ENCODE results near the gene SGTA.
A peak's percentile ranks its signal among the peaks of the same experiment; 100 is the strongest.

Gene SGTA, protein sequence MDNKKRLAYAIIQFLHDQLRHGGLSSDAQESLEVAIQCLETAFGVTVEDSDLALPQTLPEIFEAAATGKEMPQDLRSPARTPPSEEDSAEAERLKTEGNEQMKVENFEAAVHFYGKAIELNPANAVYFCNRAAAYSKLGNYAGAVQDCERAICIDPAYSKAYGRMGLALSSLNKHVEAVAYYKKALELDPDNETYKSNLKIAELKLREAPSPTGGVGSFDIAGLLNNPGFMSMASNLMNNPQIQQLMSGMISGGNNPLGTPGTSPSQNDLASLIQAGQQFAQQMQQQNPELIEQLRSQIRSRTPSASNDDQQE

GRCh38 chr19:2782936-2783780 lies at the start of gene SGTA:
SGTA (minus strand) TSS chr19:2783273; CDS start chr19:2769068, 14,205 bp downstream.
- H3K9me2 ChIP-seq (replicated peaks; ENCODE audit: low read depth, low read length) = no peaks in the 10 kb centered on the region
- H3F3A ChIP-seq (ENCODE audit: low read depth) = no peaks in the 10 kb centered on the region
- peaks cover 38% of the 10 kb centered on the region for H3K4me1 ChIP-seq (ENCODE audit: insufficient read depth, low read length, poor library complexity, severe bottlenecking)
- peaks cover 44% of the 10 kb centered on the region for H4K20me1 ChIP-seq (ENCODE audit: insufficient read depth, low read length, poor library complexity, severe bottlenecking)
- H3K79me2 ChIP-seq (ENCODE audit: insufficient read depth, low read length) = peaks cover 78% of the 10 kb centered on the region
- H3K9me3 ChIP-seq (ENCODE audit: insufficient read depth, low read depth, low read length) = no peaks in the 10 kb centered on the region
- H3K9ac ChIP-seq (ENCODE audit: low read depth, low read length, poor library complexity, severe bottlenecking) = peak within 1 kb of the TSS; percentile 94
- H3K27me3 ChIP-seq (ENCODE audit: insufficient read depth, low read length, poor library complexity, severe bottlenecking) = no peaks in the 10 kb centered on the region
- peak within 1 kb of the TSS; percentile 75 for H2AFZ ChIP-seq (ENCODE audit: low read length)
- H3K4me2 ChIP-seq (ENCODE audit: low read depth, low read length, poor library complexity, severe bottlenecking) = peak within 1 kb of the TSS; percentile 76
- peak within 1 kb of the TSS; percentile 89 for H3K4me3 ChIP-seq (ENCODE audit: low read length, poor library complexity, severe bottlenecking)
- peak; percentile 38; the same call in 1 of the 2 replicates for TF ChIP-seq CTCF (conservative IDR thresholded peaks at IDR 0.05; ENCODE audit: low read length)
- TF ChIP-seq EZH2phosphoT487 (IDR thresholded peaks at IDR 0.05; ENCODE audit: borderline replicate concordance) = no peak
- no peaks in the 10 kb centered on the region for H3K36me3 ChIP-seq (ENCODE audit: insufficient read depth, low read length)

- Histone ChIP-seq H4K20me1 (ENCODE audit: insufficient read depth, low read length, poor library complexity, severe bottlenecking) (no peaks in the 10 kb centered on the region), H3K4me3 (ENCODE audit: low read length, poor library complexity, severe bottlenecking) (no peak overlapping the region), H3K79me2 (ENCODE audit: insufficient read depth, low read length) (no peaks in the 10 kb centered on the region), H3F3A (ENCODE audit: low read depth) (no peaks in the 10 kb centered on the region), H3K4me2 (ENCODE audit: low read depth, low read length, poor library complexity, severe bottlenecking) (no peak overlapping the region), H3K9me2 (replicated peaks; ENCODE audit: low read depth, low read length) (no peaks in the 10 kb centered on the region), H3K9ac (ENCODE audit: low read depth, low read length, poor library complexity, severe bottlenecking) (no peak overlapping the region), H3K27me3 (ENCODE audit: insufficient read depth, low read length, poor library complexity, severe bottlenecking) (no peaks in the 10 kb centered on the region), H3K36me3 (ENCODE audit: insufficient read depth, low read length) (no peaks in the 10 kb centered on the region), H3K4me1 (ENCODE audit: insufficient read depth, low read length, poor library complexity, severe bottlenecking) (no peaks in the 10 kb centered on the region), H3K9me3 (ENCODE audit: insufficient read depth, low read depth, low read length) (no peaks in the 10 kb centered on the region), H2AFZ (ENCODE audit: low read length) (no peak overlapping the region)
- TF ChIP-seq CTCF (conservative IDR thresholded peaks at IDR 0.05; ENCODE audit: low read length) = no peak
These were observed 44.9 kb upstream of the SGTA start for GRCh38 chr19:2827840-2828489.

DNA sequence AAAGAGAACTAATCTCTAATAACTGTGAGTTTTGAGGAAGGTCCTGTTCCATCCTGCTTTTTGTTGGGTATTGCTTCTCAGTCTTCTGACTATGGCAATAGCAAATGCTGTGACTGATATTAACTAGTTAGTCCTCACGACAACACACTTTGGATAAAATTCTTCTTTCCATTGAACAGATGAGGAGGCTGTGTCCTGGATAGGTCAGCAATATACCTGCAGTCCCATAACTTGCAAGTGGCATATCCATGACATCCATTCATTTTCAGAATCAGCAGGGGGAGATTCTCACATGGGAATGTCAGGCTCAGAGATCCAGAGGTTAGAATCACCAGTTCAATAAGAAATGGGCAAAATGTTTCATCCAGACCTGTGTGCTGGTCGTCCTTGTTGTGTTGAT lies 43.9 kb upstream of the SGTA start:
- Histone ChIP-seq H3K36me3 (ENCODE audit: insufficient read depth, low read length) (no peaks in the 10 kb centered on the region), H3K9me2 (replicated peaks; ENCODE audit: low read depth, low read length) (no peaks in the 10 kb centered on the region), H3K79me2 (ENCODE audit: insufficient read depth, low read length) (no peaks in the 10 kb centered on the region), H3F3A (ENCODE audit: low read depth) (no peaks in the 10 kb centered on the region), H3K4me3 (ENCODE audit: low read length, poor library complexity, severe bottlenecking) (no peak overlapping the region), H3K4me2 (ENCODE audit: low read depth, low read length, poor library complexity, severe bottlenecking) (no peak overlapping the region), H3K27me3 (ENCODE audit: insufficient read depth, low read length, poor library complexity, severe bottlenecking) (no peaks in the 10 kb centered on the region), H3K9me3 (ENCODE audit: insufficient read depth, low read depth, low read length) (no peaks in the 10 kb centered on the region), H3K9ac (ENCODE audit: low read depth, low read length, poor library complexity, severe bottlenecking) (no peak overlapping the region), H4K20me1 (ENCODE audit: insufficient read depth, low read length, poor library complexity, severe bottlenecking) (no peaks in the 10 kb centered on the region), H2AFZ (ENCODE audit: low read length) (no peak overlapping the region), H3K4me1 (ENCODE audit: insufficient read depth, low read length, poor library complexity, severe bottlenecking) (no peaks in the 10 kb centered on the region)
- no peak for TF ChIP-seq EZH2phosphoT487 (IDR thresholded peaks at IDR 0.05; ENCODE audit: borderline replicate concordance)
- TF ChIP-seq CTCF (conservative IDR thresholded peaks at IDR 0.05; ENCODE audit: low read length) = no peak
